ENCODE measurements around the gene SPATA20.

Gene SPATA20

DNA sequence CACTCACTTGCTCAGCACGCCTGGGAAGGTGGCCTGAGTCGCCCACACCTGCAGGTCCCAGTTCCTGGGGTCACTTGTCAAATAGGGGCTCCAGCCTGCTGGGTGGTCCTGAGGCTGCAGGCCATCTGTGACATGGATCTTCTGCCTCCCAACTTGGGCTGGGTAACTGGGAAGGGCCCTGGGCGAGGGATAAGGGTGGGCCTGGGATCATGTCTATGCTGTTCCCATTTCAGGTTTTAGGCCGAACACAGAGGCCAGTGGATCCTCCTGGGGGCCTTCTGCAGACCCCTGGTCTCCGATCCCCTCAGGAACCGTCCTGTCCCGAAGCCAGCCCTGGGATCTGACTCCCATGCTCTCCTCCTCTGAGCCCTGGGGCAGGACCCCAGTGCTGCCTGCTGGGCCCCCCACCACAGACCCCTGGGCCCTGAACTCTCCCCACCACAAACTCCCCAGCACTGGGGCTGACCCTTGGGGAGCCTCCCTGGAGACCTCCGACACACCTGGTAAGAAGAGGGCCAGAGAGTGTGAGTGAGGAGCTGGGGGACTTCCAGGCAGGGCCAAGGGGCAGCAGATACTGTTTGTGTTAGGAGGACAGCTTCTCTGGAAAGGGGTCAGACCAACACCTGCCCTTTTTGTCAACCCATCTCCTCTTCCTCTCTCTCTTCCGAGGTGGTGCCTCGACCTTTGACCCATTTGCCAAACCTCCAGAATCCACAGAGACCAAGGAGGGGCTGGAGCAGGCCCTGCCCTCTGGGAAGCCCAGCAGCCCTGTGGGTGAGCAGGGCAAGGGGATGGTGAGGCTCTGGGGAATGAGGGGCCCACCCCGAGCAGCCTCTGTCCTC lies 6.2 kb upstream of the SPATA20 start:
- DNase-seq: no peak

DNA sequence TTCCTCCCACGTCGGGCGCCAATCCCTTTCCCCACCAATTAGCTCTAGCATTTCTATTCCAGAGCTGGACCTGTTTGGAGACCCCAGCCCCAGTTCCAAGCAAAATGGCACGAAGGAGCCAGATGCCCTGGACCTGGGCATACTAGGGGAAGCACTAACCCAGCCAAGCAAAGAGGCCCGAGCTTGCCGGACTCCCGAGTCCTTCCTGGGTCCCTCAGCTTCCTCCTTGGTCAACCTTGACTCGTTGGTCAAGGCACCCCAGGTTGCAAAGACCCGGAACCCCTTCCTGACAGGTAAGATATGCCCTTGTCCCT lies 5.6 kb upstream of the SPATA20 start:
- DNase-seq: no peak

DNA sequence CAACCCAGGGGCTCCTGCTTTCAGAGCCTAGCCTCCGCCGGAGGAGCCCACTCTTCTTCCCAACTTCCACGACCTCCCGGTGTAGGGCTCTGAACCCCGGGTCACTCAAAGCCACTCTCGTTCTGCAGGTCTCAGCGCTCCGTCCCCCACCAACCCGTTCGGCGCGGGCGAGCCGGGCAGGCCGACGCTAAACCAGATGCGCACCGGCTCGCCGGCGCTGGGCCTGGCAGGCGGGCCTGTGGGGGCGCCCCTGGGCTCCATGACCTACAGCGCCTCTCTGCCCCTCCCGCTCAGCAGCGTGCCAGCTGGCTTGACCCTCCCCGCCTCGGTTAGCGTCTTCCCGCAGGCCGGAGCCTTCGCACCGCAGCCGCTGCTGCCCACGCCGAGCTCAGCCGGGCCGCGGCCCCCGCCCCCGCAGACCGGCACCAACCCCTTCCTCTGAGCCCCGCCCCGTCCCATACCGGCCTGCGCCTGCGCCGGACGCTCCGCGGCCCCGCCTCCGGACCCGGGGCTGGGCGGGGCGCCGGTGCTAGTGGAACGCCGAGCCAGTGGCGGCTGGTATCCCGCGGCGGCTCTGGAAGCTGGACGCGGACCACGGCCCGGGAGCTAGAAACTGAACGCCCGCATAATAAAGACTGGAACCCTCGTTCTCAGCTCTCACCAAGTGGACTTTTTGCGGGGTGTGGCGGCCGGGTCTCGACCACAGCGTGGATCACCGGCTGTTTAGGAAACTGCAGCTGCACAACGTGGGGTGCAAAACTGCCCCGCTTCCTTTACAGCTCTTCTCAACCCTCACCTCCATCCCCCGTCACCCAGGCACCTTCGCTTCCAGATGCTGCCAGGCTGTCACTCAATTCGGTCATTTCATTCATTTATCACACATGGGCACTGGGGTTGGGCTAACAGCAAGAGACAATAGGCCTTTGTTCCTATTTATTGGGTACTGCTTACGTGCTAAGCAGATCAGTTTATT lies 5.0 kb upstream of the SPATA20 start:
- peak; percentile 69 for DNase-seq

DNA sequence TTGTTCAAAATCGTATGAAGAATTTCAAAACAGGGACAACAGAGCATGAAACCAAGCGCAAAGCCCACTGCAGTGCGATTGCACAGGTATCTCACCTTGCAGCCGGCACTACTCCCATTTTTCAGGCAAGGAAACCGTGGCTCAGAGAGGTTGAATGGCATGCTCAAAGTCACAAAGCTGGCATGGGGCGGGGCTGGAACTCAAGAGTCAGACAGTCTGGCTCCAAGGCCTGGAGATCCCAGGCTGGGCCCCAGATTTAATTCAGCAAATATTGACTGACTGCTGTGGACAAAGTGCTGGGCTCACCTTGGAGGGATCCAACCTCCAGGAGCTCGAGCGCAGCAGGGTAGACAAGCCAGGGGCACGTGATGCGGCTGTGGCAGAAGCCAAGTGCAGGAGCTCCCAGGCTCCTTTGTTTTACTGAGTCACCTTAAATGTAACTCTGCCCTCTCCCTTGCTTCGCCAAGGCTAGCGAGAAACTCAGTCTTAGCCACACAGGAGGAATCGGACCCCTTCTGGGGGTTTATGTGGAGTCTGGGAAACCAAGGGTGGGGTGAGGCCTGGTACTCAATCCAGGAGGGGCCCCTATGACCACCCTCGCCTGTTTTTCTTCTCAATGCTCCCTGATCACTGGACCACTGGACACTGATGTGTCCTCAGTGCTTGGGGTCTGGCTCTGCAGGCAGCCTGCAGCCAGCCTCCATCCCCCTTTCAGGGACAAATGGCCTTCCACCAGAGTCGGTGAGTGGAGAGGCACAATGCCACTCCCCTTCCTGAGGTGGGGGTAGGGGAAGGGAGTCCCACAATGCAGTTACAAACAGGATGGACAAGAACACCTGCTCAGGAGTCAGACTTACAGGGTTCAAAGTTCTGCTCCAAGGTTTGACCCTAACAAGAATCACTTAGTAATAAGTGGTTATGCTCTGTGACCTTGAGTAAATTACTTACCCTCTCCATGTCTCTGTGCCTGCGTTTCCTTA lies 3.9 kb upstream of the SPATA20 start:
- peak; percentile 5 for DNase-seq

DNA sequence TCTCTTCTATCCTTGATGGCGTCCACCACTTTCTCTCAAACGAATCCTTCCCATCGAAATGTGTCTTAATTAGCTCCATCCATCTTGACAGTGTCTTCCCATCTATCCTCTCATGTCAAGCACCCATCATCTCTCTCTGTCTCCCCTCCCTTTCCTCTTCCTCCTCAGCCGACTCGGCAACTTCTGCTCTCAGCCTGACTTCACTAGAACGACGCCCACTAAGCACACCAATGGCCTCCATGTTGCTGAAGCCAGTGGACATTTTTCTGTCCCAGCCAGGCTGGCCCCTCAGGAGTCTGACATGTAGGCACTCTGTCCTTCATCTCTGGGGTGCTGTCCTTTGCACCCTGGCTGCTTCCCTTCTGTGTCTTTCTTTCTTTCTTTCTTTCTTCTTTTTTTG lies 2.5 kb upstream of the SPATA20 start:
- DNase-seq: no peak

DNA sequence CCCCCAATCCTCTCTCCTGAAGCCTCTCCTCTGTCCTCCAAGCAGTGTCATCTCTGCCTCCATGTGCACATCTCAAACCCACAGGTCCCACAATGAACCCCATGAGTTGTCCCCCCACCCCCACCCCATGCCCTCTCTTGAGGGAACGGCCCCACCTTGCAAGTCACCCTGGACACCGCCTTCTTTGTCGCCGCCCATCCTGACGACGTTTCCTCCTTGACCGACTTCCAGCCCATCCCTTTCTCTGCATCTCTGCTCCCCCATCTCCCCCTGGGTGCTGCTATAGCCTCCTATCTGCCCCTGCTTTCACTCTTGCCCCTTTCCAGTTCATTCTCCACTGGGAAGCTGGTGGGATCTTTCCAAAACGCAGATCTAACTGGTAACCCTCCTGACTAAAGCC lies 1.7 kb upstream of the SPATA20 start:
- DNase-seq: no peak

DNA sequence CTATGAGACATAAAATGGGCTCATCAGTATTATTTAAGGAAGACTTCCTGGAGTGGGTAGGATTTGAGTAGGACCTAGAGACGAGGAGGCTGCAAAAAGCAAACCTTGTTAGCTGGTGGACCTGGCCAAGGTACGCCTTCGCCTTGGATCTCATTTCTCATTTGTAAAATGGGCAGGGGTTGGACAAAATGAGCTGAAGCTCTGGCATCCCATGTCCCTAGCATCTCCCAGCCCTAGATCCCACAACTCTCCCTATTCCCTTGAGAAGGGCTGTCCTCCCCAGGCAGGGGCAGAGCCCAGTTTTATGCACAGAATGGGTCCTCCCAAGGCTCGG lies 306 bp upstream of the SPATA20 start:
- no peak for DNase-seq

DNA sequence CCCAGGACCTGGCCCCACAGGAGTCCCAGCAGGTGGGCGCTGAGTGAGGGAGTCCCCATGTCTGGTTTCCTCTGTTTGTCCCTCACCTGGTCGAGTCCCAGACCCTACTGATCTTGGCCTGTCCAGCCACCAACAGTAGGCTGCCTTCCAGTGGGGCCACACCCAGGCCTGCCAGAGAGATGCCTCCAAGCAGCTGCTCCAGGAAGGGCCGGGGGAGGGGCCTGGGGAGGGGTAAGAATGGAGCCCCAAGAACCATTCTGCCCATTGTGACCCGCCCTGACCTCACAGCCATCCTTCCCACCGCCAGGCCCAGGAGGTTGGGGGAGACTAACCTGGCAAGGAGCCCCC lies 736 bp downstream of the SPATA20 start:
- DNase-seq: no peak

DNA sequence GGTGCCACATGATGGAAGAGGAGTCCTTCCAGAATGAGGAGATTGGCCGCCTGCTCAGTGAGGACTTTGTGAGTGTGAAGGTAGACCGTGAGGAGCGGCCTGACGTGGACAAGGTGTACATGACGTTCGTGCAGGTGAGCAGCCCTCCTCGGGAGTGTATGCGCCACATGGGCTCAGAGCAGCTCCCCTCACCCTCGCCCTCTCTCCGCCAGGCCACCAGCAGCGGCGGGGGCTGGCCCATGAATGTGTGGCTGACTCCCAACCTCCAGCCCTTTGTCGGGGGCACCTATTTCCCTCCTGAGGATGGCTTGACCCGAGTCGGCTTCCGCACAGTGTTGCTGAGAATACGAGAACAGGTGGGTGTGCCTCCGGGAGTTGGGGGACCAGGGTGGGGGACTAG lies 1.9 kb downstream of the SPATA20 start:
- no peak for DNase-seq

DNA sequence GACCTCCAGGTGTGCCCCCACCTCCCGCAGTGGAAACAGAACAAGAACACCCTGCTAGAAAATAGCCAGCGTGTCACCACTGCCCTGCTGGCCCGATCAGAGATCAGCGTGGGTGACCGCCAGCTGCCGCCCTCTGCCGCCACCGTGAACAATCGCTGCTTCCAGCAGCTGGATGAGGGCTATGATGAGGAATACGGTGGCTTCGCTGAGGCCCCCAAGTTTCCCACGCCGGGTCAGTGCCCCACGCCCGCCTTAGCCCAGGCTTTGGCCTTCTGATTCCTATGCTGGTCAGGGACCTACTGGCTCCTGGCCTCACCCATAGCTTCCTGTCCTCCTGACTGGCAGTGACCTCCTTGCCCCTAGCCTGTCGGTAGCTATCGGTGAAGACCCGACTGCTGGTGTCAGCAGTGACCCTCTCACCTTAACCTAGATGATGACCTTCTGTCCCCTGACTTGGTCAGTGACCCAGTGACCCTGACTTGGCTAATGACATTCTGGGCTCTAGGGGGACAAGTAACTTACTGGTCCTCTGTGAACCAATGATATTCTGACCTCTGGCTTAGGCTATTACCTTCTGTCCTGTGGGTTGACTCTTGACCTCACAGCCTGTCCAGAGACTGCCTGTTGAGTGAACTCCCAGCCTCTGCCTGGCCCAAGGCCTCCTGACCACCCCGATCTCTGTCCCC lies 2.4 kb downstream of the SPATA20 start:
- DNase-seq: no peak

DNA sequence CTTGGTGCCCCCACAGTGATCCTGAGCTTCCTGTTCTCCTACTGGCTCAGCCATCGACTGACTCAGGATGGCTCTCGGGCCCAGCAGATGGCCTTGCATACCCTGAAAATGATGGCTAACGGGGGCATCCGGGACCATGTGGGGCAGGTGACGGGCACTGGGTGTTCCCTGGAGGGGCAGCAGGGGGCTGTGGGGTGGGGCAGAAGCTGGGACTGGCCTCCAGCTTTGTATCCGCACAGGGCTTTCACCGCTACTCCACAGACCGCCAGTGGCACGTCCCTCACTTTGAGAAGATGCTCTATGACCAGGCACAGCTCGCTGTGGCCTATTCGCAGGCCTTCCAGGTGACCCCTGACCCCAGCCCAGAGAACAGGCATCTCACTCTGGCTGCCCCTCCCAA lies 3.0 kb downstream of the SPATA20 start:
- no peak for DNase-seq

DNA sequence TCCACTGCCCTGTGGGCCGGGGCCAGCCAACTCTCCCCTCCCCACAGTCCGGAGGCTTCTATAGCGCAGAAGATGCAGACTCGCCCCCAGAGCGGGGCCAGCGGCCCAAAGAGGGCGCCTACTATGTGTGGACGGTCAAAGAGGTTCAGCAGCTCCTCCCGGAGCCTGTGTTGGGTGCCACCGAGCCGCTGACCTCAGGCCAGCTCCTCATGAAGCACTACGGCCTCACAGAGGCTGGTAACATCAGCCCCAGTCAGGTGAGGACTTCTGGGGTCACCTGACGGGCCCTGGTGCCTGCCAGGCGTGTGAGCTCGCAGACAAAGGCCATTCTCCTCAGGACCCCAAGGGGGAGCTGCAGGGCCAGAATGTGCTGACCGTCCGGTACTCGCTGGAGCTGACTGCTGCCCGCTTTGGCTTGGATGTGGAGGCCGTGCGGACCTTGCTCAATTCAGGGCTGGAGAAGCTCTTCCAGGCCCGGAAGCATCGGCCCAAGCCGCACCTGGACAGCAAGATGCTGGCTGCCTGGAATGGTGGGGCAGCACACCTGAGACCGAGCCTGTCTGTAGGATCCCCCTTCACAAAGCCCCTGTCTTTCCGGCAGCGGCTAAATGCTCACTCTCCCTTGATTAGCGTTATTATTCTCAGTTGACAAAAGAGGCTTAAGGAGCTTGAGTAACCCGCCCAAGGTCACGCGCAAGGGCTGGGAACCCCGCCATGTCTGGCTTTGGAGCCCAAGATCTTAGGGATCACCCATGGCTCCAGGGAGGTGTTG lies 3.9 kb downstream of the SPATA20 start:
- peak; percentile 9 for DNase-seq

DNA sequence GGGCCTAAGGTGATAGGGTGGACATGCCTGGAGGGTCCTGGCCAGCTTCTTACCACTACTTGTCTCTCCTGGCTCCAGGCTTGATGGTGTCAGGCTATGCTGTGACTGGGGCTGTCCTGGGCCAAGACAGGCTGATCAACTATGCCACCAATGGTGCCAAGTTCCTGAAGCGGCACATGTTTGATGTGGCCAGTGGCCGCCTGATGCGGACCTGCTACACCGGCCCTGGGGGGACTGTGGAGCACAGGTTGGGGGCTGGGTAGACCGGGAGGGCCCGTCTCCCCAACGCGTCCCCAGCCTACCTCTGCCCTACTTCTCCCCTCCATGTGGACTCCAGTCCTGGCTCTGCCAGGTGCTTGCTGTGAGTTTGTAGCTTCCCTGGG lies 4.5 kb downstream of the SPATA20 start:
- no peak for DNase-seq

DNA sequence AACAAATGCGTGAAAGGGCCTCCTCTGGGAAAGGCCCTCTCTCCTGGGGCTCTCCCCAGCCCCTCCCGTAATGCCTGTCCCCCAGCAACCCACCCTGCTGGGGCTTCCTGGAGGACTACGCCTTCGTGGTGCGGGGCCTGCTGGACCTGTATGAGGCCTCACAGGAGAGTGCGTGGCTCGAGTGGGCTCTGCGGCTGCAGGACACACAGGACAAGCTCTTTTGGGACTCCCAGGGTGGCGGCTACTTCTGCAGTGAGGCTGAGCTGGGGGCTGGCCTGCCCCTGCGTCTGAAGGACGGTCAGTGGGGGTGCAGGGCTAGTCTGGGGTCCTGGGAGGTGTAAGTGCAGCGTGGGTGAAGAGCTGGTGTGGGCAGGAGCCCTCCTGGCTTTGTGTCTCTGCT lies 4.9 kb downstream of the SPATA20 start:
- no peak for DNase-seq

DNA sequence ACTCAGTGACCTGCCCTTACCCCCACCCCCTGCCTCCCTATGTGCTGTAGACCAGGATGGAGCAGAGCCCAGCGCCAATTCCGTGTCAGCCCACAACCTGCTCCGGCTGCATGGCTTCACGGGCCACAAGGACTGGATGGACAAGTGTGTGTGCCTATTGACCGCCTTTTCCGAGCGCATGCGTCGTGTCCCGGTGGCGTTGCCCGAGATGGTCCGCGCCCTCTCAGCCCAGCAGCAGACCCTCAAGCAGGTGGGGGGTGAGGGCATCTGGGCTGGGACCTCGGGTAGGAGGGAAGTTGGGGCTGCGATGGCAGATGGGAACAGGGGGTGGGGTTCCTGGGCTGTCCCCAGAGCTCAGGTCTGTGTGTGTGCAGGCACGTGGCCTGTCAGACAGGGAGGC lies 7.2 kb downstream of the SPATA20 start:
- no peak for DNase-seq

DNA sequence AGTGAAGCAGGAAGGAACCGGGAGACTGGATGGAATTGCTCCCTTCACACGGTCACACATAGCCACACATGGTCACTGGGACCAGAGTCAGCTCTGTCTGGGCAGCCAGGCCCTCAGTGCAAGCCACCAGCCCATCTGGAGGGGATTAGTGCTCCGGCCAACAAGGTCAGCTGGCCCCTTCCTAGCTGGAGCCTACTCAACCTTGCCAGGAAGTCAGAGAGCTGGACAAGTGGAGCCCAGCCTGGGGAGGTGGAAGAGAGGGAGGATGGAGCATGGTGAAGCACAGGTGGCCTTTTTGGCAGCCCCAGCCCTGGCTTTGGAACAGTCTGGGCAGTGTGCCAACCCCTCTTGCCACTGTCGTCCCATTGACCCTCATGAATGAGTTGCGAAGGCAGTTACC lies 9.8 kb downstream of the SPATA20 start:
- no peak for DNase-seq

DNA sequence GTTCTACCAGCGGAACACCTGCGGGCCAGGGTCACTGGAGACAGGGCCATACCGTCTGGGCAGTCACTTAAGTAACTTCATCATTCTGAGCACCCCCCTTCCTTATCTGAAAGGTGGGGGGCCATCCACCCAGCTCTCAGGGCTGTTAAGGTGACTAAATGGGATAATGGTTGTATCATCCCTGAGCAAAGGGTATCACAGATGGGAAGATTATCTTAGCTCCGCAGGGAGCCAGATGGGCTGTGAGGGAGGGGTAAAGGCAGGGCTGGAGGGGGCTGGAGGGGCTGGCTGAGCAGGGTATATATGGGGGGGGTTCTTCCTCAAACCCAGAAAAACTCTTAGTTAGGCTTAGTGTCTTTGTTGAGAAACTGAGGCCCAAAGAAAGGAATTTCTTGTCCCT lies 10.7 kb downstream of the SPATA20 start:
- peak; percentile 65 for DNase-seq

DNA sequence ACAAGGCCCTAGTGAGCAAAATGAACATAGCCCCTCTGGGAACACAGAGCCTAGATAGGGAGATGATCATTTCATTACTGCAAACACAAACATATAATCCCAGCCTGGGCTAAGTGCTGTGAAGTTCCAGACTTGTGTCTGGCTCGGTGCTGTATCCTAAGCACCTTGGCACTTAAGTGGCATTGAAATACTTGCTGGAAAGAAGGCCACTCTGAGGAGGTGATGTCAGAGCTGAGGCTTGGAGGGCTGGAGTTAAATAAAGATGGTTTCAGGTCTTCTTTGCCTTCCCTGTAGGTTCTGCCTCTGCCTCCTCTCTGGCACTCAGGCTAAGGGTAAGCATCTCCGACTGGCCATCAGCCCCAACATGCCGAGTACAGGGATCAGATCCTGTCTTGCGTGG lies 11.1 kb downstream of the SPATA20 start:
- peak; percentile 65 for DNase-seq

DNA sequence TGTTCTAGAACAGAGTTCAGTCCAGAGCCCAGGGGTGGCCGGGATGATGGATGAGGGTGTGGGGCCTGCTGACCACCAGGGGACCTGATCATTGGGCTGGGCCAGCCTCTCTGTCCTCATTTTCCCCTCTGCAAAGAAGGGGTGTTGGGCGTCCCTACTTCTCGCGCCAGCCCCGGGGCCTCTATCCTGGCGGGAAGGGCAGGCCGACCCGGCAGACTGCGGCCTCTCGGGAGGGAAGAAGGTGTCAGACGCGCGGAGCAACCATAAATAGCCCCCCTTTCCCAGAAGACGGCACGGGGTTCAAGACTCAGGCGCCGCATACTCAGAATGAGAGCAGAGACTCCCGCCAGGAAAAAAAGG lies 11.6 kb downstream of the SPATA20 start:
- DNase-seq: no peak

DNA sequence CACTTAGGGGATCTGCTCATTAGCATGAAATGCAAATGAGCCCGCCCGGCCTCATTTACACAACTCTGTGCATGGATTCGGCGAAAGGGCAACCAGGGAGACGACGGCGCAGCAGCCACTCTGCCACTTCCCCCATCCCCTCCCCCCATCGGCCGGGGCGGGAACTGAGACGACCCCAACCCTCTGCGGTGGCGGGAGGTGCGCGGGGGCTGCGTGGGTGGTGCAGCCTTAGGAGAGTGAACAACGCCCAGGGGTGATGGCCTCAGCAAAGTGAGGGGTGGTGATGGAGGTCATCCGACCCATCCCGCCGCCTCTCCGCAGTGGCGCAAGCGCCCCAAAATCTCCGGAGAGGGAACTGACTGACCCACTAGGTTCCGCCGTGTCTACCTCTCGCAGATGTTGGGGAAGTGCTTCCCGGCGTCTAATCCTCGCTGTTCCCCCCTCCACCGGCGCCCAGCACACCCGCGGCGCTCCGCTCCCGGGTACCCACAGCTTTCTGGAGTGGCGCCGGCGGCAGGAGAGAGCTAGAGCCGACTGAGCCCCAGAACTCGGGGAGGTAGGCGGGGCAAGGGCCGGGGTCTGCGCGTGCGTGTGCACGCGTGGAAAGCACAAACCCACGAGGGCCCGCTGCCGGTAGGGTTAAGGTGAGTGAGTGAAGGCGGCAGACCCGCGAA lies 12.1 kb downstream of the SPATA20 start:
- DNase-seq: no peak

DNA sequence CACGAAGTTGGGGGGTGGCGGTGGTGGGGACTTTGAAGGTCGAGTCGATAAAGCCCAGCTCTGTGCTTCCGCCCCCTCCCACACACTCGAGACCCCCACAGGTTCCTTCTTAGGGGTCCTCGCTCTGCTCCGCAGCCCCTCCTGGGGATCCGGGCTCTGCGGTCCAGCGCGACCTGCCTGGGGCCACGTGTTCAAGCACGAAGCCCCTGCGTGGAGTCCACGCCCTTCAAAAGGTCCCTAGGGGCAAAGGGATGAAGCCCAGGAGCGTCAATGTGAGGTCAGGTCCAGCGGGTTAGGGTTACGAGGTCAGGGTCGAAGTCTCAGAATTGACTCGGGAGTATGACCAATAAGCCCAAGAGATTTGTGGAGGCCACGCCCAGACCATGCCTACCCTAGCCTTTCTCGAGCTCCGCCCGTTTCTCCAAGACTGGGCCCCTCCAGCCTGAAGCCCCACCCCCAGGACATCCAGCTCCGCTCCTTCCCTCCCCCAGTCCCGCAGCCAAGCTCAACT lies 12.8 kb downstream of the SPATA20 start:
- no peak for DNase-seq
